Cerebellar cortex (tissue), 1 donor: ENCODE results near the gene ZP1.

Source experiments
- DNase-seq: peaks from one replicate; pipeline ENCODE4 v3.0.0-alpha.2; 2015; ENCODE audit warnings: low spot score

Gene ZP1

DNA sequence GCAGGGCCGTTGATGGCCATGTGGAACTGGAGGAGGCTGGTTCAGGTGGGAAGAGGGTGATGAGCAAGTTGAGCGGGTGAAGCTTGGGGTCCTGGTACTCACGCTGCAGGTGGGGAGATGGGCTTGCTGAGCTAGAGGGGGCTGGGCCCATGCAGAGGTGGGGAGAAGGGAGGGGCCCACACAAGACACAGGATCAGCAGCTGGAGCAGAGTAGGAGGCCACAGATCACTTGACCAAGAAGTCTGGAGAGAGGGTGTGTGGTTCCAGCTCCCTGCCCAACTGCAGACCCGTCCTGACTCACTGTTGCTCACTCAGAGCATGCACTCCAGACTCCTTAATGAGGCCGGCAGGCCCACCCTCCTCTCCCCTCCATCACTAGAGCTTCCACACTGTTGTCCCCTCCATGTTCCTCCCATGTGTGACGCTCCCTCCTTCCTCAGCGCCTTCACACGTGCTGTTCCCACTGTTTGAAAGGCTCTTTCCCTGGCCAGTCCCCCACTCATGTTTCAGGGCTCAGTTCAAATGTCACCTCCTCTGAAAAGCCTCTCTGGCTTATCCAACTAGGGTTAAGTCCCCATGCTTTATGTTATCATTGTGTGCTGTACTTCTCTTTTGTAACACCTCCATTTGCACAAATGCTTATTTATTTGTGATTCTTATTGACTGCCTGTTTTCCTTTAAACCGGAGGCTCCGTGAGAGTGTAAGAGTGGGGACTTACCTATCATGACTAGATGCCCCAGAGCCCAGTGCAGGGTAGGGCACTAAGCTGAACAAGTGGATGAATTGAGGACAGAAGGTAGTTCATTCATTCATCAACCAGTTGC is 23.1 kb upstream of the ZP1 start:
- DNase-seq, result no peak

DNA sequence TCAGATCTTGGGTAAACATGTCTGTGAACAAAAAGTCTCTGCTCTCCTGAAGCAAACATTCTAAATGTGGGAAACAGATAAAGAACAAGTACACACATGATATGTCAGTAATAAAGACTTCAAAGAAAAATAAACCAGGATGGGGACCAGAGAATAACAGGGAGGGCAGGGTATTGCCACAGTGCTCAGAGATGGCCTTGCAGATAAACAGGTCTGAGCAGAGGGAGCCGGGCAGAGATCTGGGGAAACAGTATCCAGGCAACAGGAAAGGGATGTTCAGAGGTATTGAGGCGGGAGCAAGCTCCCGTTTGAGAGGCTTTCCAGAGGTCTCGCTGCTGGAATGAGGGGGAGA is 22.5 kb upstream of the ZP1 start:
- no peak for DNase-seq

DNA sequence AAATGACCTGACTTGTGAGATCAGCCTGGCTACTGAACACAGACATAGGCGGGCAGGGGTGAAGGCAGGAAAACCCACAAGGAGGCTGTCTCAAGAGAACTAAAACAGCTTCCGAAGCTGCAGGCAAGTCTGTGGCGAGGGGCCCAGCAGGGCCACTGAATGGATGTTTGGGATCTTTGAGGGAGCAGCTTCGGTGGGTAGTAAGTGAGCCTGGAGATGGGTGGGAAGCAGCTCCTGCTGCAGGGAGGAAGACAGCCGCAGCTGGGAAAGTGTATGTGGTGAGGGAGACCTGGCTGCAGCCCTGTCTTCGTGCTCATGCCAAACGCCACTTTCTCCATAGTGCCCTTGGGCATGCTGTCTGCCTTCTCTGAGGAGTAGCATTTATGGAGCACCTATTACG is 22.0 kb upstream of the ZP1 start:
- DNase-seq, result no peak

GRCh38 chr11:60847281-60847680 is 20.1 kb upstream of the ZP1 start:
- DNase-seq, result no peak

DNA sequence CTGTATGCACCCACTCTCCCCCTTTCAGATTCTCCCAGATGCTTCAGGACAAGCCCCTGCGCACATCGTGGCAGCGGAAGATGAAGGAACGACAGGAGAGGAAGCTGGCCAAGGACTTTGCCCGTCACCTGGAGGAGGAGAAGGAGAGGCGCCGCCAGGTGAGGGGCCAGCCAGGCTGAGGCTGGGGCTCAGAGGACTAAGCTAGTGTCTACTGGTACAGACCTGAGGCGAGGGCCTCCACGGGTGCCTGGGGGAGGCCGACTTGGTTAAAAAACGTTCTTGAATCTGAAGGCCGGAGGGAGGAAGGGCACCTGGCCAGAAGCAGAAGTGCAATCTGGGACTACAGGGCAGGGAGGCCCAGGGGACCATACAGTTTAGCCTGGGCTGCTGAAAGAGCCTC is 19.4 kb upstream of the ZP1 start:
- no peak for DNase-seq

DNA sequence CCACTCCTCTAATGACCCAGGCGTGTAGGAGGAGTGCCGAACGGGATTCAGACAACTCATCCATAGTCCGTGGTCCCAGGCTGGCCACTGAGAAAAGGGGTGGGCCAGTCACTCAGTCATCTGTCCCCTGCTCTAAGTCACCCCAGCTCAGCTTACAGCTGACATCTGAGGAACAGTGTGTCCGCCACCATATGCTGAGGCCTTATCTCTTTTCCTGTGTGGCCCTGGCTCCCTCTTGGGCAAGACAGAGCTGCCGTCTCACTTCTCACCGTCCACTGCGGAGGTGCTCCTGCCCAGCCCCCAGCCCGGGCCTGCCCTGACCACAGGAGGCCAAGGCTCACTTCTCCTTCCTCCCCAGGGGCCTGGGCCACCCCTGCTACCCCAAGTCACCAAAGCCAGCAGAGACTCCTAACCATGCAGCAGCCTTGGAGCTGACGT is 18.6 kb upstream of the ZP1 start:
- DNase-seq, result no peak

DNA sequence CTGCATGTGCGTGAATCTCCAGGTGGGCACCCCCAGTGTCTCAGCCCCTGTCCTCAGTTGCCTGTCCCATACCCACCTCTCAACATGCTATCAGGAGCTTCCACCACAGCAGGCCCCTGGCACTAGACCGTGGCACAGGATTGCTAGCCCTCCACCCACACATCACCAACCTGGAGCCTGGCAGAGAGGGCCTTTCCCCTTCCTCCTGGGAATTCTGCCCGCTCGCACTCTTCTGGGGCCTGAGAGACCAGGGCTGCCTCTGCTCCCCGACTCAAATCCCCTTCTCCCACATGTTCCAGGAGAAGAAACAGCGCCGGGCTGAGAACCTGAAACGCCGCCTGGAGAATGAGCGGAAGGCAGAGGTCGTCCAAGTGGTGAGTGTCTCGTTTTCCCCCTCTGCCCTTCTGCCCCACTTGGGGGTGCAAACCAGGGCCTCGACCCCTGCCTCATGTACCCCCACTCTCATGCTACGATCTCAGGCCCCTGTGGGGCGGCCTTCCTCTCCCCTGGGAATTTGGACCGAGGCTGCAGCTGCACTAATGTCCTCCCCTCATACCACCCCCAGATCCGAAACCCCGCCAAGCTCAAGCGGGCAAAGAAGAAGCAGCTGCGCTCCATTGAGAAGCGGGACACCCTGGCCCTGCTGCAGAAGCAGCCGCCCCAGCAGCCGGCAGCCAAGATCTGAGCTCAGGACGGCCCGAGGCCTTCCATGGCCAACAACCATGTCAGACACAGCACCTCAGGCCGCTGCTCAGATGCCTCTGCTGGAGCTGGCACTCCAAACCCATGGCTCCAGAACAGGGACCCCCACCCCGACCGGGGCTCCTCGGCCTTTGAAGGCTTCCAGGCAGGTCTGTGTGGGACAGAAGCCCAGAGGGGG is 17.5 kb upstream of the ZP1 start:
- no peak for DNase-seq

GRCh38 chr11:60851327-60852104 is 15.8 kb upstream of the ZP1 start:
- DNase-seq, result no peak

DNA sequence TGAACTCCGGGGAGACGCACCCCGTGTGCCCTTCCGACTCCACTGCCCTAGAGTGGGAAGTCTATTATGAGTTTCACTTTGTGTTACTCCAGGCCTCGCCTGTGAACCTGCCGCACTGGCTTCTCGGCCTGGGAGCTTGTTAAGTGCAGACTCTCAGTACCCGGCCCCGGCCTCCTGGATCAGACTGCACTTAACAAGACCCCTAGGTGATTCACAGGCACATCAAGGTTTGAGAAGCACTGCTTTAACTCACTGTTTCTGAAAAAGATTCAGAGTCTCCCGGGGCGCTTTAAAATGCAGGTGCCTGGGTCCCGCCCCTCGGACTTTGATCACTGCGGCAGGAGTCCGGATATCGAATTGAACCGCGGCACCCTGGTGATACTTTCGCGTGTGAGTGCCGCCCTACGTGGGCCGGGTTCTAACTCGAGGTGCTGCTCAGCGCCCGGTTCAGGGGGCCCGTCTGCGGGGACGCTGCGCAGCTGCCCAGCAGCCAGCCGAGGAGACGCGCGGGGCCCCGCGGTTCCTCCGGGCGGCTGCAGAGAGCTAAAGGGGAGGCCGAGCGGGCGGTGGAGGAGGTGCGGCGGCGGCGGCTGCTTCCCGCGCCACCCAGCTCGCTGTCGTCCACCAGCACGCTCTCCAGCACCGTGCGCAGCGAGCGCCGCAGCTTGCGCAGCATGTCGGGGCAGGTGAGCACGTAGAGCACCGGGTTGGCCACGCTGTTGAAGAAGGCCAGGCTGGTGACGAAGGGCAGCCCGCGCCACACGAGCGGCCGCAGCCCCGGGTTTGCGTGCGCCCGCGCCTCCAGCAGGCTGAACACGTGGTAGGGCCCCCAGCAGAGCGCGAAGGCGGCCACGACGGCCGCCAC is 15.0 kb upstream of the ZP1 start:
- no peak for DNase-seq

DNA sequence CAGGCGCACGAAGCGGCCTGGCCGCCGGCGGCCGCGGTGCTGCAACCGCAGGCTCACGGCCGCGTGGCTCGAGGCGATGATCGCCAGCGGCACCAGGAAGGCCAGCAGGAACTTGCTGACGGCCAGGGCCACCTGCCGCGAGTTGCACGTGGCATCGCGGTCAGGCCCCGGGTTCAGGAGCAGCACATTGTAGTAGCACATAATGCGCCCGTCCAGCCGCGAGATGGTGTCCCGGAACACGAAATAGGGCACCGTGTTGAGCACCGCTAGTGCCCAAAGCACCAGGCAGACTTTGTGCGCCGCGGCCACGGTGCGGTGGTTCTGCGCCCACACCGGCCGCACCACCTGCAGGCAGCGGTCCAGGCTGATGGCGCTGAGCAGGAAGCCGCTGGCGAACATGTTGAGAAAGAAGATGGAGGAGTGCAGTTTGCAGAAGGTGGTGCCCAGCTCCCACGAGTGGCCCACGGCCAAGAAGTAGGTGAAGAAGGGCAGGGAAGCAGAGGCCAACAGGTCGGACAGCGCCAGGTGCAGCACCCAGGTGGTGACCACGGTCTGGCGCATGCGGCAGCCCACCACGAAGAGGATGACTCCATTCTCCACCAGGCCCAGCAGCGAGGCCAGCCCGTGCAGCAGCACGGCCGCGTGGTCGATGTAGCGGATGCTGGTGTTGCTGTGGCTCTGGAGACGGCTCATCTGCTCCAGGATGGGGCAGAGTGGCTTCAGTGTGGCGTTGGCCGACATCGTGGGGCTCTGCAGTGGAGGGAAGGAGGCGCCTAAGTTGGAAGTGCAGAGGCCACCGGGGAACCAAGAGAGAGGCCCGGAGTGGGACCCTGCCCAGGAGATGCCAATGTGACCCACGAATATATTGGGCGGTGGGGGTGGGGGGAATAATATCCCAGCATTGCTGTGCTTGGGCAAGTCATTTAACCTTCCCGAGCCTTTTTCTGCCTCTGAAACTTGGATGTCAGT is 14.1 kb upstream of the ZP1 start:
- DNase-seq, result no peak

DNA sequence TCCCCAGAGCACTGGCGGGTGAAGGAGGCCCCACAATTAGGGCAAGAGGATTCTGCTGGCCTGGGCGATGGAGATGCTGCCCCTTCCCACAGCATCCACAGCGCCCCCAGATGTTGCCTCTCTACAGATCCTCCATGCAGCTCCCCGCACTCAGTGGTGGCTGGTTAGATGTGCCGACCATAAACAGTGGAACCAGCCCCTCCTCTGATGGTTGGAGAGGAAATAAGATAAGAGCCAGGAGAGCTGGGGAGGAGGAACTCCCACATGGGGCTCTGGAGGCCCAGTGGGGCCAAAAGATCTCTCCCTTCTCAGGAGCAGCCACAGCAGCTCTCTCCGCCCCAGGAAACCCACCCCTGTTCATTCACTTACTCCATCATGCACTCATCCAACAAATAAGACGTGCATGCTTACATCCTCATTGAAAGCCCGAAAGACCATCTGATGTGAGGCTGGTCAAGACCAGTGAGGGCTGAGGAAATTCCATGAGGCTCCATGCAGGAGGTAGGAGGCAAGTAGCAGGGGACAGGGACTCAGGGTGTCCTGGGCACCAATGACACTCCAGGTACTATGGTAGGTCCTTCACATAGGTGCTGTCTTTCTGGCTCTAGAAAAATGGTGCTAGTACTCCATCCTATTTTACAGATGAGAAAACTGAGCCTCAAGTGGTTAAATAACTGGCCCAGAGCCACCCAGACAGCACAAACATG is 13.0 kb upstream of the ZP1 start:
- no peak for DNase-seq

DNA sequence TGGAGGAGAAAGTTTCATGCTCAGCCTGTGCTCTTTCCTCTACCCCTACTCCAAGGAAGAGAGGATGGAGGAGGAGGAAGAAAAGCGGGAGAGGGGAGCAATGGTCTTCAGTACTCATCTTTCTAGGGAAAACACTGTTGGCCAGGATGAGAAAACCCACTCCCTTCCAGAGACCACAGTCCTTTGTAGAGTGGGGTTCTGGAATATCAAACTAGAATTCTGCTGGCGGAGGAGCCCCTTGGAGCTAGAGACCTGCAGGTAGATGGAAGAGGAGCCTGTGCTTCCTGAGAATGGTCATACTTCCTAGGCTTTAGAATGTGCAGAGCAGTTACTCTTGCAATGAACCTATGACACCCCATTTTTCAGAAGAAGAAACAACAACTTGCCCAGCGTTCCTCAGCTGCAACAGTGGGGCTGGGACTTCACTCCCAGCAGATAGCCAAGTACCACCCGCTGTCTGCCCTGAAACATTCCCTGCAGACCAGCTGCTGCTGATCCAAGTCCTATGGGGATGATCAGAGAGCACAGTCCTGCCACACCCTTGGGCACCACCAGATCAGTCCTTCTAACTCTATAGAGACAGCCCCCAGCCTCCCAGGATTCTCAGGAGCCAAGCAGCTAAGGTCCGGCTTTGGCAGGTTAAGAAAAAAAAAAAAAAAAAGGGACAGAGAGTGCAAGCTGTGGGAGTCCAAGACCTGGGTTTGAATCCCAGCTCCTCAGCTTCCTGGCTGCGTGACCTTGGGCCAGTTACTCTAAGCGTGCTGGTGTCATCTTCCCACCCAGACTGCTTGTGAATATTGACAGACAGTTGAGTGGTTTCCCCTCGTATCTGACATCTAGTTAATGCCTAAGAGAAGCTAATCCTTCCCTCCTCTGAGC is 12.3 kb upstream of the ZP1 start:
- DNase-seq, result no peak

- DNase-seq, result no peak
These were observed 11.4 kb upstream of the ZP1 start, which contains the start of gene PTGDR2 for GRCh38 chr11:60855726-60856633. Gene PTGDR2 (minus strand): TSS chr11:60855950. CDS start chr11:60853722, 2,228 bp downstream.

DNA sequence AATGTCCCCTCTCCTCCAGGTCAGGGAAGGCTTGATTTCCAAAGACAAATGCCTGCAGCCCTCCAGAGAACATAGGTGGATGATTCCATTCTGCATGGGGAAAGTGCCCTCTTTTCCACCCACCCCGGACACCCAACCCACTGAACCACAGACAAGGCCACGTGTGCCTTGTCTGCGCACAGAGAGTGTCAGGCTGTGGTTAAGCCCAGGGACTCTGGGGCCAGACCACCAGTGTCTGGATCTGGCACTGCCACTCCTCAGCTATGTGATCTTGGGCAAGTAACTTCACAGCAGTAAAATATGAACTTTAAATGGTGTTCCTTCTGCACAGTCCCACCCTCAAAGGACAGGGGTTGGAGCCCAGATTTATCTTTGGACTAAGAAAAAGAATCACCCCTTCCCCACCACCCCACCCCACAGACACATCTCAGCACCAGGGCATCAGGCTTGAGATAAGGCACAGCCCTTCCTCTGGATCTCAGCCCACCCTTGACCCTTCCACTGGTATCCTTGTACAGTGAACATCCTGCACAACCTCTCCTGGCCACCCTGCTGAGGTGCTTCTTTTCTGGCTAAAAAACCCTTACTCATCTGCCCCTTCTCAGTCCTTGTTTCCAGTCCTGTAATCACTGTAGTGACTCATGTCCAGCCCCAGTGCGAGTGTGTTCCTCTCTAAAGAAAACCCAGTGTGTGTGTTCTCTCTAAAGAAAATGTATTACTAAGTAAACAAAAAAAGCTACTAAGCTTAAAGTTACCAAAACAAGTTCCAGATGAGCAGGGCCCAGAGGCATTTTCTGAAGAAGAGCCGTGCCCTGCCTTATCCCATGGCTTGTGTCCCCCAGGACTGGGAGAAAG is 9.7 kb upstream of the ZP1 start:
- DNase-seq, result no peak

GRCh38 chr11:60858236-60858635 is 9.1 kb upstream of the ZP1 start:
- DNase-seq, result no peak

DNA sequence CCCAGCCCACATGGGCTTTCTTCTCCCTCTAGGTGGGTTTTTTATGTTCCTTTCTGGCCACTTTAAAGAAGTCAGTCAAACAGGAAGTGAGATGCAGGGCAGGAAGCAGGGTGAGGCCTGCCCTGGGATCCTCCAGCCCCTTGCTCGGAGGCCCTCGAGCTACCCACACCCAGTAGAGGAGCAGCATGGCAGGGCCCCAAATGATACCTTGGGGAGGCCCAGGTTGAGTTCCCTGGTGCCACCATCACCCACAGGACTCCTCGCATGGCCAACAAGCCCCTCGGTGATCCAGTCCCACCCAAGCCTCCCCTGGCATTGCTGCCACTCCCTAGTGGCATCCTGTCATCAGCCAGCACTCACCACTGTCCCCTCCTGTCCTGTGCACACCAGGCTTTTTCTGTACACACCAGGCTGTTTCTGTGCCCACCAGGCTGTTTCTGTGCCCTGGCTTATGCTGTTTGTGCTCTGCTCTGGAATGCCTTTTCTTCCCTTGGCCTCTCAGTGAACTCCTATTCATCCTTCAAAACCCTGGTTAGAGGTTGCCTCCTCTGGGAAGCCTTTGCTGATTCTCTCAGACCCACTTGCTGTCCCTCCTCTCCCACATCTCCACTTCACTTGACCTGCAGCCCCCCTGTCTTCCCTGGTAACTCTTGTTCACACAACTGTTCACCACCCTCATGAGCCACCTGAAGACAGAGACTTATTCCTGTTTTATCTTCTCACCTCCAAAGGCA is 8.4 kb upstream of the ZP1 start:
- no peak for DNase-seq
